ENCODE results near the gene ALCAM. TPM values are rescaled to one million over a fixed set of nuclear protein-coding genes. Genes with fewer than 3 reads are reported as not detected.

The ALCAM gene
- 16.9 and 26.5 TPM in 2 replicates for total RNA-seq
- polyA plus RNA-seq (2012) = 23.1 TPM

- peak; percentile 98 for DNase-seq (ENCODE audit: low read depth)
Observed at GRCh38 chr3:105366326-105367062, at the start of gene ALCAM. ALCAM (plus strand) TSS chr3:105366909.

- no peak for DNase-seq (ENCODE audit: low read depth)
Observed at GRCh38 chr3:105317841-105318240, 48.9 kb upstream of the ALCAM start.

GRCh38 chr3:105322570-105323273 lies 44.0 kb upstream of the ALCAM start:
- DNase-seq (ENCODE audit: low read depth) = no peak

GRCh38 chr3:105323274-105323599 lies 43.5 kb upstream of the ALCAM start:
- DNase-seq (ENCODE audit: low read depth) = no peak

GRCh38 chr3:105324951-105325350 lies 41.8 kb upstream of the ALCAM start:
- DNase-seq (ENCODE audit: low read depth) = no peak

- no peak for DNase-seq (ENCODE audit: low read depth)
Observed at GRCh38 chr3:105327662-105328337, 38.9 kb upstream of the ALCAM start.

GRCh38 chr3:105328338-105328730 lies 38.4 kb upstream of the ALCAM start:
- DNase-seq (ENCODE audit: low read depth) = no peak

GRCh38 chr3:105332961-105333360 lies 33.7 kb upstream of the ALCAM start:
- DNase-seq (ENCODE audit: low read depth) = no peak

- DNase-seq (ENCODE audit: low read depth) = no peak
Observed at GRCh38 chr3:105334138-105334882, 32.4 kb upstream of the ALCAM start.

GRCh38 chr3:105339946-105340345 lies 26.8 kb upstream of the ALCAM start:
- DNase-seq (ENCODE audit: low read depth) = no peak

- DNase-seq (ENCODE audit: low read depth) = no peak
Observed at GRCh38 chr3:105343991-105344390, 22.7 kb upstream of the ALCAM start.

- DNase-seq (ENCODE audit: low read depth) = no peak
Observed at GRCh38 chr3:105345156-105345555, 21.6 kb upstream of the ALCAM start.

GRCh38 chr3:105347625-105348302 lies 18.9 kb upstream of the ALCAM start:
- DNase-seq (ENCODE audit: low read depth) = no peak

- DNase-seq (ENCODE audit: low read depth) = no peak
Observed at GRCh38 chr3:105348307-105348706, 18.4 kb upstream of the ALCAM start.

- no peak for DNase-seq (ENCODE audit: low read depth)
Observed at GRCh38 chr3:105349684-105350387, 16.9 kb upstream of the ALCAM start.

- no peak for DNase-seq (ENCODE audit: low read depth)
Observed at GRCh38 chr3:105351821-105352220, 14.9 kb upstream of the ALCAM start.

GRCh38 chr3:105352976-105353375 lies 13.7 kb upstream of the ALCAM start:
- no peak for DNase-seq (ENCODE audit: low read depth)

GRCh38 chr3:105353485-105354161 lies 13.1 kb upstream of the ALCAM start:
- peak; percentile 63 for DNase-seq (ENCODE audit: low read depth)

GRCh38 chr3:105354429-105354828 lies 12.3 kb upstream of the ALCAM start:
- no peak for DNase-seq (ENCODE audit: low read depth)

Data from myocyte (in vitro differentiated cells).